Mucosa of descending colon (tissue), 3 donors: ENCODE results near the gene FARS2. TPM values are rescaled to one million over a fixed set of nuclear protein-coding genes. Genes with fewer than 3 reads are reported as not detected.

Source experiments
- ATAC-seq: fragments of 200-7000 bp; cut with Tn5 transposase; one replicate; pipeline ENCODE4 v1.9.1; 2020; ENCODE audit warnings: mild to moderate bottlenecking, moderate library complexity
- DNase-seq, 3 donors: peaks; one replicate each; pipeline ENCODE4 v3.0.0-alpha.2; 2020
- H3K36me3 ChIP-seq: fragments of 200-600 bp; one replicate; pipeline ENCODE4 v1.8.0; 2021; ENCODE audit warnings: low read depth, mild to moderate bottlenecking
- H3K4me1 ChIP-seq: fragments of 200-600 bp; one replicate; pipeline ENCODE4 v1.8.0; 2021; ENCODE audit warnings: low read depth, mild to moderate bottlenecking
- H3K4me3 ChIP-seq: fragments of 200-600 bp; one replicate; pipeline ENCODE4 v1.8.0; 2021; ENCODE audit warnings: mild to moderate bottlenecking
- H3K9me3 ChIP-seq: fragments of 200-600 bp; one replicate; pipeline ENCODE4 v1.8.0; 2021; ENCODE audit warnings: mild to moderate bottlenecking
- CTCF ChIP-seq: fragments of 200-600 bp; IDR thresholded peaks from one replicate; pipeline ENCODE4 v1.8.0; 2022; ENCODE audit warnings: antibody characterized with exemption, mild to moderate bottlenecking
- intact Hi-C, 2 donors: fragments of 100-400 bp; cut with DNase I in 1 of 2; cut with micrococcal nuclease in 1 of 2; formaldehyde crosslinking; loops; one replicate each; pipeline versions ENCODE4 v1.11.0 to v1.11.1; 2022; cut with DNase I, micrococcal nuclease
- total RNA-seq, 3 donors: library from RNA; stranded (reverse); fragmentation: NEBNext Ultra II Directional in 2 of 3; extraction: Animal tissue kit (Norgen Biotek cat#: 25700) in 2 of 3; gene quantifications; one replicate each; pipeline versions ENCODE4 v1.2.1 to v1.2.4, GENCODE V29; 2021 to 2023
- donor health status: DM: no; HTN: no; CAD: no; lungs with moderate emphysema.
- donor health status: DM: no; HTN: no; CAD: no.
- donor health status: DM: no; HTN: yes; CAD: no.

FARS2 gene
- total RNA-seq, 3 donors from 2014 or later: 15.2 to 21.6 (median 17.2) TPM

GRCh38 chr6:5279891-5280338, 18.6 kb downstream of the FARS2 start:
- no peak overlapping the region for H3K4me3 ChIP-seq
- intact Hi-C loops: no loop called here
- TF ChIP-seq CTCF: no peak

GRCh38 chr6:5280920-5281319, 19.6 kb downstream of the FARS2 start:
- DNase-seq (no peak), ATAC-seq (no peak)
- intact Hi-C loops: no loop called here
- no peak for TF ChIP-seq CTCF
- H3K4me3 ChIP-seq: no peak overlapping the region
- no peaks in the 10 kb centered on the region for H3K4me1 ChIP-seq
- no peaks in the 10 kb centered on the region for H3K36me3 ChIP-seq
- no peaks in the 10 kb centered on the region for H3K9me3 ChIP-seq

More at GRCh38 chr6:5279891-5280338, 18.6 kb downstream of the FARS2 start:
- Histone ChIP-seq H3K36me3 (no peaks in the 10 kb centered on the region), H3K9me3 (no peaks in the 10 kb centered on the region), H3K4me1 (no peaks in the 10 kb centered on the region)
- DNase-seq (no peak), ATAC-seq (no peak)

- ATAC-seq (no peak), DNase-seq (no peak)
- H3K9me3 ChIP-seq: no peaks in the 10 kb centered on the region
- no peaks in the 10 kb centered on the region for H3K36me3 ChIP-seq
- H3K4me1 ChIP-seq: no peaks in the 10 kb centered on the region
- H3K4me3 ChIP-seq: no peak overlapping the region
- TF ChIP-seq CTCF: no peak
- intact Hi-C loops: no loop called here
Observed at GRCh38 chr6:5282191-5282623, 20.9 kb downstream of the FARS2 start.

- Histone ChIP-seq H3K4me1 (no peaks in the 10 kb centered on the region), H3K36me3 (no peaks in the 10 kb centered on the region), H3K4me3 (no peak overlapping the region), H3K9me3 (no peaks in the 10 kb centered on the region)
- intact Hi-C loops: no loop called here
- ATAC-seq: no peak
- no peak for DNase-seq
- no peak for TF ChIP-seq CTCF
Observed at GRCh38 chr6:5285081-5285480, 23.8 kb downstream of the FARS2 start.

- intact Hi-C loops: no loop called here
Observed at GRCh38 chr6:5285526-5285925, 24.2 kb downstream of the FARS2 start.

More at GRCh38 chr6:5285526-5285925, 24.2 kb downstream of the FARS2 start:
- Histone ChIP-seq H3K36me3 (no peaks in the 10 kb centered on the region), H3K4me1 (no peaks in the 10 kb centered on the region), H3K9me3 (no peaks in the 10 kb centered on the region), H3K4me3 (no peak overlapping the region)
- DNase-seq: no peak
- TF ChIP-seq CTCF: no peak
- ATAC-seq: no peak
